ENCODE results near the gene ASB18. TPM values are rescaled to one million over a fixed set of nuclear protein-coding genes. Genes with fewer than 3 reads are reported as not detected.

Gene ASB18
- total RNA-seq = not detected in 2 replicates

GRCh38 chr2:236264256-236264655, at the start of gene ASB18:
Gene ASB18, minus strand, starts transcription at chr2:236264406. Its CDS starts 61 bp downstream, at chr2:236264345.

GRCh38 chr2:236168110-236169080, 95.8 kb downstream of the ASB18 start, which contains the start of gene GBX2:
Gene GBX2, minus strand, starts transcription at chr2:236168386. Its CDS starts 415 bp downstream, at chr2:236167971.

Other genes starting within 250 kb of the ASB18 start
- gene GBX2, start 96.0 kb downstream of the ASB18 start, total RNA-seq = 0.13 TPM in 2 replicates

Data from smooth muscle cell of the pulmonary artery (primary cell).